ENCODE measurements around the gene CORO7.
"Not testable (repeated sequence)": the region's sequence is repeated elsewhere in the genome, so short reads cannot be mapped to it uniquely, and the experiment has no call there.

CORO7 gene

GRCh38 chr16:4352843-4353242 lies 63.6 kb downstream of the CORO7 start:
- DNase-seq = no peak

- DNase-seq = peak; percentile 65
Measured at GRCh38 chr16:4351880-4352279, 64.5 kb downstream of the CORO7 start.

DNA sequence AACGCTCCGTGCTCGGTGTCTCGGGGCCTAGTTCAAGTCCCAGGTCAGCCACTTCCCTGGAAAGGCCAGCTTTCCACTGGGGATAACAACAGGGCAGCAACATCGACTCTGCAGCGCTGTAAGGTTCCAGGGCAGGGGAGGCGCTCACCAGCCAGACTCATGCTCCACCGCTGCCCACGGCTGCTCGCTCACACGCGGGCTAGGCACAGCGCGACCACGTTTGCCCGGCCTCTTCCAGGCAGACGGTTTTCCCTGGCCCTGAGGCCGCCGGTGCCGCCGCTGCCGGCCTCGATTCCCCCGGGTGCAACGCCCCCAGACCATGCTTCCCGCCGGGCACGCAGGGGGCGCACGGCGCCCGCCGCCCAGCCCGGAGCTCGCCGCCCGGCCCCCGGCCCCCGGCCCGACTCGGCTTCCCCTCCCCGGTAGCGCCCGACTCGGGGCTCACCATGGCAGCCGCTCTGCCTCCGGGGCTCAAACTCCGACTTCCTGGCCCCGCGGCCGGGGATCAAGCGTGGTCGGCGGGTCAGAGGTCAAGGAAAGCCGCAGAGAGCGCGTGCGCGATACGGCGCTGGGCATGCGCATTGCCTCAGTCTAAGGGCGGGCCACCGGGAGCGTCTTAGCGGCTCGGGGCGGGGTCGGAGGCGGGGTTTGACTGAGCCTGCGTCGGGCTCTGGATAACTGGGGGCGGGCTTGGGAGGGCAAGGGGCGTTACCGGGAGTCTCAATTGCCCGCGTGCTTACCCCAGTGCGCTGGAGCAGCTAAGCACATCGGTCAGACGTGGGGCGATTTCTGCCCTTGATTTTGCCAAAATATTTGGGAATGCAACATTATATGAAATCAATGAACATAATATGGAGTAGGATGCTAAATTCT lies 65.4 kb downstream of the CORO7 start, which contains the start of gene PAM16:
PAM16 (minus strand) TSS at position 535 of the 873 bp plus-strand sequence; CDS start at position 448, 87 bp downstream.
- DNase-seq = peak; percentile 93

- no peak for DNase-seq
Measured at GRCh38 chr16:4350365-4350786, 66.0 kb downstream of the CORO7 start.

- DNase-seq = no peak
Measured at GRCh38 chr16:4349332-4349731, 67.1 kb downstream of the CORO7 start.

- DNase-seq = no peak
Measured at GRCh38 chr16:4347765-4348509, 68.5 kb downstream of the CORO7 start.

- no peak for DNase-seq
Measured at GRCh38 chr16:4347010-4347409, 69.4 kb downstream of the CORO7 start.

DNA sequence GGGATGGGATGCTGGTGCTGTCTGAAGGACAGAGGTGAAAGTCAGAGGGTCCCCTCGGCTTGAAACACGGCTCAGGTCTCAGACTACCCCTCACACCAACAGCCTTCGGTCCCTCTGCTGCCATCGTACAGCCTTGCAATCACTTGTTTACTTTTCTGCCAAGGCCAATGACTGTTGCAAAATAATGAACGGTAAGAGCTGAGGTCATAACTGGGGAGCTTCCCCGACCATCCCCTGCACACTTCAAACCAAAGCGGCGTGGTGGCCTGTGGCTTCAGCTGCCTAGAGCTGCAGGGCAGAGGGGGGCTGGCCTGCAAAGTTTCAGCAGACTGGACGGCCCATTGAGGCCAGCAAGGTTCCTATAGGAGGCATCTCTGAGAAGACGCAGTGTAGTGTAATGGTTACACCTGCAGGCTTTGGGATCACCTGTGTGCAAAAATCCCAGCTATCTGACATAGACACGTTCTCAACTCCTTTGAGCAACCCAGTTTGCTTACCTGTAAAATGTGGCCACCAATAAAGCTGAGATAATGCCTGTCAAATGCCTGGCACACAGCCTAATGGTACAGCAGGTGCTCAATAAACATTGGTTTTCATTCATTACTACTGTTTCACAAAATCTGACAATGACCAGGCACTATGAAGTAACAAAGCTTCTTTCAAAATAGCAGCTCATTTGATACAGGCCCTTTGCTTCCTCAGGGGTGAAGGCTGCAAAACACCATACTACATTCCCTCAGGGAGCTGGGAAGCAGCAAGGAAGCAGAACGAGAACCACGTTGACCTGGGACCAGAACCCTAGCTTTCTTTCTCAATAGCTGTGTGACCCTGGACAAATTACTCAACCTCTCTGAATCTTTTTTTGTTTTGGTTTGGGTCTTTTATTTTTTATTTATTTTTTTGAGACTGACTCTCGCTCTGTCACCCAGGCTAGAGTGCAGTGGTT lies 70.3 kb downstream of the CORO7 start:
- DNase-seq = no peak

- no peak for DNase-seq
Measured at GRCh38 chr16:4344983-4345835, 71.2 kb downstream of the CORO7 start.

- DNase-seq = not testable (repeated sequence)
Measured at GRCh38 chr16:4344300-4344982, 72.0 kb downstream of the CORO7 start.

GRCh38 chr16:4342866-4343744 lies 73.3 kb downstream of the CORO7 start:
- DNase-seq = no peak

GRCh38 chr16:4341250-4341649 lies 75.1 kb downstream of the CORO7 start:
- DNase-seq = no peak

DNA sequence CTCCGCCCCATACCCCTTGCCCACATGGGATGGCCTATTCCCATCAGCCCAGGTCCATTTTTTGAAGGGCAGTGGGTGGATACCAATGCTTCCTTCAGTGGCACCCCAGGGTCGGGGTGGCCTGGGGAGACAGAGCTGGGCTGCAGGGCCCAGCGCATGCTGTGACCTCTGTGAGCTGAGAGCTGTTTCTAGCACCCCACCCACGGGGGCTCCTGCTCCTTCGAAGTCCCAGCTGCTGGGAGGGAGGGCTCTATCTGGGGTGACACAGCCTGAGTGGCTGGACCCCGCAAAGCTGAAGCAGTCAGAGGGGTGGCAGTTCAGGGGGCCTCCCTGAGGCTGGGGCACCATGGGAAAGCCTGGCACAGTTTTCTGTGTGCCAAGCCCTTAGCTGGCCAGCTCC lies 76.0 kb downstream of the CORO7 start:
- no peak for DNase-seq

DNA sequence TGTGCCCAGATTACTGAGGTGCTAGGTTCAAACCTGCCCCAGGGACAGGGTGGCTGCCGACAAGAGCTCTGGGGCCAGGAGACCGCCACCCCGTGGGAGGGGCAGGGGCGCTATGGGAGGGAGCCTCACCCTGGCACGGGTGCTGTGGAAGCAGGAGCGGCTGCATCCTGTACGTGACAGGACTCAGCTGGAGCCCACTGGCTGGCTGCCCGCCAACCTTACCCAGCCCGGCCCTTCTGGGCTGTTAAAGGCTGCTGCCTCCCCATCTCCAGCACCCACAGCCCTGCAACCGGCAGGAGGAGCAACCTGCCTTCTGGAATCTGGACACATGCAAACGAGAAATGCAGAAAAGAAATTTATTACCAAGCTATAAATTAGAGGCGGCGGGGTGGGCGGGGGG lies 76.5 kb downstream of the CORO7 start:
- peak; percentile 45 for DNase-seq

DNA sequence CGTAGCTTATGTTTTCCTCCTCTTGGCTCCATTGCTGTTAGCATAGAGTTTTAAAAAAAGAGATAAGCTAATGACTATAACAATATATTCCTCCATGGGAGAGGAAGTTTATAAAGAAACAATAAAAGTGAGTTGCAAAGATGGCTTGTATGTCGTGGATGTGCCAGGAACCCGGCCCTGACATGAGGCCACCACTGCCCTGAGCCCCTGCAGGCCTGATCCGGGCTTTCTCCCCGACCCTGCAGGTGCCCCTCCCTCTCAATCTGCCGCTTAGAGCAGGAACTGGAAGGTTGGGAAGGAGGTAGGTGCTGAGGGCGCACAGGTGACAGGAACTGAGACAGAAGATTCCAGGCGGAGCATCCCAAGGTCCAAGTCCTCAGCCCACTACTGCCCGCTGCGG lies 76.9 kb downstream of the CORO7 start:
- no peak for DNase-seq

DNA sequence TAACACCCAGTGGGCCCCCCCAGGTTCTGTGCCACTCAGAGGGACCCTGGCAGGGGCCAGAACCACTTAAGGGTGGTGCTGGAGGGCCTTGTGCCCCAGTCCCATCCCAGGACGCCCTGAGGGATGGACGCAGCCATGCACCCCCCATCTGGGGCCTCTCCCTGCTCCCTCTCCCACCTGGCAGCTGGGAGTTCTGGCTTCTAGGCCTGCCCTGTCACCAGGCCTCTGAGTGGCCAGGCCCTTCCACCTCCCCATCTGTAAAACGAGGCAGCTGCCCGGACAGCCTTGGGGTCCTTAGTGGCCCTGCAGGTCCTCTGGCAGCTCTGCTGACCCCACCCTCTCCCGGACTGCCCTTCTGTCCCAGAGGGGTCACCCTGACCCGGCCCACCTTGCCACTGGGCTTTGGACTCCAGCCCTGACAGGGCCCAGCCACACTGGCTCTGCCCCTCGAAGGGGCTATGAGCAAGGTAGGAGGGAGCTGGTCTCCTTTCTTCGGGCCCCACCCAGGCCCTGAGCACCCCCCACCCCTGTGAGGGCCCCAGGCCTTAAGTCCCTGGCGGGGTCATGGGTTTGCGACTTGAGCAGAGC lies 77.6 kb downstream of the CORO7 start:
- DNase-seq = no peak

- no peak for DNase-seq
Measured at GRCh38 chr16:4338125-4338582, 78.2 kb downstream of the CORO7 start.

GRCh38 chr16:4337540-4338088 lies 78.8 kb downstream of the CORO7 start:
- no peak for DNase-seq
